HepG2 (cell line): ENCODE measurements around the gene ARHGEF39. TPM values are rescaled to one million over a fixed set of nuclear protein-coding genes. Genes with fewer than 3 reads are reported as not detected.

Experiments
- ATF7-NPFF ChIP-seq: sonication (generic); formaldehyde crosslinking; IDR thresholded peaks from 2 replicates; pipeline ENCODE4 v1.8.1; 2023; ENCODE audit warnings: mild to moderate bottlenecking, low read depth, missing genetic modification reagents, moderate library complexity
- FLYWCH1 ChIP-seq: sonication (generic); formaldehyde crosslinking; IDR thresholded peaks from 2 replicates; pipeline ENCODE4 v1.8.1; 2023; ENCODE audit warnings: mild to moderate bottlenecking, missing genetic modification reagents
- FOSL1 ChIP-seq: sonication (generic); formaldehyde crosslinking; IDR thresholded peaks from 2 replicates; pipeline ENCODE4 v1.9.0; 2021; ENCODE audit warnings: missing genetic modification reagents, borderline replicate concordance
- KLF13 ChIP-seq: sonication (generic); formaldehyde crosslinking; IDR thresholded peaks from 2 replicates; pipeline ENCODE4 v1.4.0; 2020; ENCODE audit warnings: mild to moderate bottlenecking, missing genetic modification reagents
- MXD4 ChIP-seq: IDR thresholded peaks from 2 replicates; pipeline ENCODE4 v1.6.1; 2016; ENCODE audit warnings: mild to moderate bottlenecking, missing biosample characterization, missing genetic modification reagents
- NFKB2 ChIP-seq: sonication (generic); formaldehyde crosslinking; IDR thresholded peaks from 2 replicates; pipeline ENCODE4 v1.4.0; 2020; ENCODE audit warnings: missing genetic modification reagents, borderline replicate concordance
- PITX1 ChIP-seq: sonication (generic); formaldehyde crosslinking; IDR thresholded peaks from 2 replicates; pipeline ENCODE4 v1.5.1; 2020; ENCODE audit warnings: mild to moderate bottlenecking, missing genetic modification reagents
- RBM22 ChIP-seq: fragments of 200-400 bp; formaldehyde crosslinking; optimal IDR thresholded peaks from 2 replicates; pipeline ENCODE3; 2017; ENCODE audit warnings: mild to moderate bottlenecking, low read length, moderate library complexity
- SP140L ChIP-seq: sonication (generic); formaldehyde crosslinking; IDR thresholded peaks from 2 replicates; pipeline ENCODE4 v1.4.0; 2020; ENCODE audit warnings: missing genetic modification reagents, borderline replicate concordance
- TBL1XR1 ChIP-seq: fragments of 150-350 bp; IDR thresholded peaks from 2 replicates; pipeline ENCODE4 v1.6.1; 2014; ENCODE audit warnings: borderline replicate concordance, low read length; ENCODE audit not compliant: partially characterized antibody
- THAP11 ChIP-seq: IDR thresholded peaks from 2 replicates; pipeline ENCODE4 v1.6.1; 2016; ENCODE audit warnings: missing biosample characterization, missing genetic modification reagents
- WIZ ChIP-seq: sonication (generic); formaldehyde crosslinking; IDR thresholded peaks from 2 replicates; pipeline ENCODE4 v1.5.1; 2020; ENCODE audit warnings: mild to moderate bottlenecking, missing genetic modification reagents
- ZNF20 ChIP-seq: sonication (generic); formaldehyde crosslinking; IDR thresholded peaks from 2 replicates; pipeline ENCODE4 v1.4.0; 2020; ENCODE audit warnings: mild to moderate bottlenecking, moderate library complexity, missing genetic modification reagents
- ZNF230 ChIP-seq: sonication (generic); formaldehyde crosslinking; IDR thresholded peaks from 2 replicates; pipeline ENCODE4 v1.4.0; 2020; ENCODE audit warnings: mild to moderate bottlenecking, missing genetic modification reagents
- ZNF652 ChIP-seq: IDR thresholded peaks from 2 replicates; pipeline ENCODE4 v1.6.1; 2016; ENCODE audit warnings: low read depth, borderline replicate concordance
- ZNF720 ChIP-seq: sonication (generic); formaldehyde crosslinking; IDR thresholded peaks from 2 replicates; pipeline ENCODE4 v1.4.0; 2020; ENCODE audit warnings: missing genetic modification reagents
- ZNF724P ChIP-seq: sonication (generic); formaldehyde crosslinking; IDR thresholded peaks from 2 replicates; pipeline ENCODE4 v1.8.0; 2022; ENCODE audit warnings: missing genetic modification reagents, borderline replicate concordance
- polyA plus RNA-seq, 8 experiments: library from polyadenylated mRNA; depleted of rRNA in 3 of 8; stranded (reverse) in 7 of 8; unstranded in 1 of 8; fragments of >200 nt; fragmentation: Illumina TruSeq in 4 of 8; extraction: Trizol in 4 of 8; gene quantifications; 2 replicates each; pipeline versions ENCODE4 v1.2.1 to v1.2.3, GENCODE V29; 2011 to 2016; ENCODE audit warnings: low read depth in 4 of 8, missing spikeins in 1 of 8, mixed read lengths in 1 of 8; ENCODE audit not compliant: insufficient read depth in 1 of 8
- total RNA-seq, 5 experiments: library from RNA; depleted of rRNA; stranded (reverse); fragments of >200 nt; fragmentation: Illumina TruSeq; extraction: Trizol; gene quantifications; 2 replicates each; pipeline ENCODE4 v1.2.3, GENCODE V29; 2016; ENCODE audit warnings: low read depth in 1 of 5
- TF ChIP-seq, protein P1 (sequence below): sonication (generic); formaldehyde crosslinking; IDR thresholded peaks from 2 replicates; pipeline ENCODE4 v1.4.0; 2020; ENCODE audit warnings: missing genetic modification reagents, borderline replicate concordance
- TF ChIP-seq, protein P2 (sequence below): sonication (generic); formaldehyde crosslinking; IDR thresholded peaks from 2 replicates; pipeline ENCODE4 v1.8.1; 2023; ENCODE audit warnings: mild to moderate bottlenecking, missing genetic modification reagents
- TF ChIP-seq, protein P3 (sequence below): sonication (generic); formaldehyde crosslinking; IDR thresholded peaks from 2 replicates; pipeline ENCODE4 v1.5.0; 2020; ENCODE audit warnings: missing genetic modification reagents
- TF ChIP-seq, protein P4 (sequence below): sonication (generic); formaldehyde crosslinking; IDR thresholded peaks from 2 replicates; pipeline ENCODE4 v1.5.0; 2020; ENCODE audit warnings: mild to moderate bottlenecking, missing genetic modification reagents, borderline replicate concordance

The ARHGEF39 gene
- total and polyA plus RNA-seq, 2 of the 13 experiments (the other 11 are each of a cell fraction or from before 2014, with no cell fraction given) = 11.2 to 12.3 TPM

DNA sequence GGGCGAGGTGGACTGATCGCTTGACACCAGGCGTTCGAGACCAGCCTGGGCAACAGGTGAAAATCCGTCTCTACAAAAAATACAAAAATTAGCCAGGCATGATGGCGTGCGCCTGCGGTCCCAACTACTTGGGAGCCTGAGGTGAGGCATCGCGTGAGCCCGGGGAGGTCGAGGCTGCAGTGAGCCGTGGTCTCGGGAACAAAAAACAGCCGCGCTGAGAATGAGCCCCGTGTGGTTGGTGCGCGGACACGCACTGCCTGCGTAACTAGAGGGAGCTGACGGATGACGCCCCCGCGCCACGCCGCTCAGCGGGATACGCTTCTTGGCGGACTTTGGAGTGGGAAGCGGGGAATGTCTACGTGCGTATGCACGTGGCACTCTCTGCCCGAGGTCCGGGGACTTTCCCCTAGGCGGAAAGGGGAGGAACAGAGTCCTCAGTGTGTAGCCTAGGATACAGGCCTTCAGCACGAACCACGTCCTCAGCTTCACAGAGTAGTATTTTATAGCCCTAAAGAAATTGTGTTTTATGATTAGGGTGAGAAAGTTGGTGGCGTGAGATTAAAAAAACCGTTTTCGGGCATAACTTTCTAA is 7.4 kb downstream of the ARHGEF39 start, which contains the start of gene RMRP (continued):
- TF ChIP-seq, protein P1, sequence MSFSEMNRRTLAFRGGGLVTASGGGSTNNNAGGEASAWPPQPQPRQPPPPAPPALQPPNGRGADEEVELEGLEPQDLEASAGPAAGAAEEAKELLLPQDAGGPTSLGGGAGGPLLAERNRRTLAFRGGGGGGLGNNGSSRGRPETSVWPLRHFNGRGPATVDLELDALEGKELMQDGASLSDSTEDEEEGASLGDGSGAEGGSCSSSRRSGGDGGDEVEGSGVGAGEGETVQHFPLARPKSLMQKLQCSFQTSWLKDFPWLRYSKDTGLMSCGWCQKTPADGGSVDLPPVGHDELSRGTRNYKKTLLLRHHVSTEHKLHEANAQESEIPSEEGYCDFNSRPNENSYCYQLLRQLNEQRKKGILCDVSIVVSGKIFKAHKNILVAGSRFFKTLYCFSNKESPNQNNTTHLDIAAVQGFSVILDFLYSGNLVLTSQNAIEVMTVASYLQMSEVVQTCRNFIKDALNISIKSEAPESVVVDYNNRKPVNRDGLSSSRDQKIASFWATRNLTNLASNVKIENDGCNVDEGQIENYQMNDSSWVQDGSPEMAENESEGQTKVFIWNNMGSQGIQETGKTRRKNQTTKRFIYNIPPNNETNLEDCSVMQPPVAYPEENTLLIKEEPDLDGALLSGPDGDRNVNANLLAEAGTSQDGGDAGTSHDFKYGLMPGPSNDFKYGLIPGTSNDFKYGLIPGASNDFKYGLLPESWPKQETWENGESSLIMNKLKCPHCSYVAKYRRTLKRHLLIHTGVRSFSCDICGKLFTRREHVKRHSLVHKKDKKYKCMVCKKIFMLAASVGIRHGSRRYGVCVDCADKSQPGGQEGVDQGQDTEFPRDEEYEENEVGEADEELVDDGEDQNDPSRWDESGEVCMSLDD (CRISPR knock-in tag) = peak; percentile 80; the same call in 1 of the 2 replicates
- TF ChIP-seq, protein P2, sequence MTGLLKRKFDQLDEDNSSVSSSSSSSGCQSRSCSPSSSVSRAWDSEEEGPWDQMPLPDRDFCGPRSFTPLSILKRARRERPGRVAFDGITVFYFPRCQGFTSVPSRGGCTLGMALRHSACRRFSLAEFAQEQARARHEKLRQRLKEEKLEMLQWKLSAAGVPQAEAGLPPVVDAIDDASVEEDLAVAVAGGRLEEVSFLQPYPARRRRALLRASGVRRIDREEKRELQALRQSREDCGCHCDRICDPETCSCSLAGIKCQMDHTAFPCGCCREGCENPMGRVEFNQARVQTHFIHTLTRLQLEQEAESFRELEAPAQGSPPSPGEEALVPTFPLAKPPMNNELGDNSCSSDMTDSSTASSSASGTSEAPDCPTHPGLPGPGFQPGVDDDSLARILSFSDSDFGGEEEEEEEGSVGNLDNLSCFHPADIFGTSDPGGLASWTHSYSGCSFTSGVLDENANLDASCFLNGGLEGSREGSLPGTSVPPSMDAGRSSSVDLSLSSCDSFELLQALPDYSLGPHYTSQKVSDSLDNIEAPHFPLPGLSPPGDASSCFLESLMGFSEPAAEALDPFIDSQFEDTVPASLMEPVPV (CRISPR knock-in tag) = peak; percentile 96
- peak; percentile 66 for TF ChIP-seq RBM22
- TF ChIP-seq NFKB2 (CRISPR knock-in tag) = peak; percentile 96
- TF ChIP-seq ZNF724P (CRISPR knock-in tag) = peak; percentile 92
- 0 out of 2 replicates have a peak, but pooled peaks have one; percentile 77 for TF ChIP-seq KLF13
- peak; percentile 53; the same call in 1 of the 2 replicates for TF ChIP-seq ZNF652 (CRISPR knock-in tag)
- peak; percentile 90 for TF ChIP-seq MXD4 (CRISPR knock-in tag)
- peak; percentile 68; the same call in 1 of the 2 replicates for TF ChIP-seq SP140L
- no peak for TF ChIP-seq FLYWCH1 (CRISPR knock-in tag)
- TF ChIP-seq ATF7-NPFF (CRISPR knock-in tag) = peak; percentile 98
- TF ChIP-seq TBL1XR1 = no peak
- TF ChIP-seq ZNF720 (CRISPR knock-in tag) = no peak
- TF ChIP-seq, protein P3, sequence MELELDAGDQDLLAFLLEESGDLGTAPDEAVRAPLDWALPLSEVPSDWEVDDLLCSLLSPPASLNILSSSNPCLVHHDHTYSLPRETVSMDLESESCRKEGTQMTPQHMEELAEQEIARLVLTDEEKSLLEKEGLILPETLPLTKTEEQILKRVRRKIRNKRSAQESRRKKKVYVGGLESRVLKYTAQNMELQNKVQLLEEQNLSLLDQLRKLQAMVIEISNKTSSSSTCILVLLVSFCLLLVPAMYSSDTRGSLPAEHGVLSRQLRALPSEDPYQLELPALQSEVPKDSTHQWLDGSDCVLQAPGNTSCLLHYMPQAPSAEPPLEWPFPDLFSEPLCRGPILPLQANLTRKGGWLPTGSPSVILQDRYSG (CRISPR knock-in tag) = peak; percentile 90; the same call in 1 of the 2 replicates
- TF ChIP-seq ZNF230 (CRISPR knock-in tag) = peak; percentile 88
- peak; percentile 86 for TF ChIP-seq PITX1 (CRISPR knock-in tag)
- peak; percentile 35; the same call in 1 of the 2 replicates for TF ChIP-seq FOSL1 (CRISPR knock-in tag)
- peak; percentile 91 for TF ChIP-seq THAP11 (CRISPR knock-in tag)
- no peak for TF ChIP-seq ZNF20
- TF ChIP-seq WIZ (CRISPR knock-in tag) = peak; percentile 51; the same call in 1 of the 2 replicates
- TF ChIP-seq, protein P4, sequence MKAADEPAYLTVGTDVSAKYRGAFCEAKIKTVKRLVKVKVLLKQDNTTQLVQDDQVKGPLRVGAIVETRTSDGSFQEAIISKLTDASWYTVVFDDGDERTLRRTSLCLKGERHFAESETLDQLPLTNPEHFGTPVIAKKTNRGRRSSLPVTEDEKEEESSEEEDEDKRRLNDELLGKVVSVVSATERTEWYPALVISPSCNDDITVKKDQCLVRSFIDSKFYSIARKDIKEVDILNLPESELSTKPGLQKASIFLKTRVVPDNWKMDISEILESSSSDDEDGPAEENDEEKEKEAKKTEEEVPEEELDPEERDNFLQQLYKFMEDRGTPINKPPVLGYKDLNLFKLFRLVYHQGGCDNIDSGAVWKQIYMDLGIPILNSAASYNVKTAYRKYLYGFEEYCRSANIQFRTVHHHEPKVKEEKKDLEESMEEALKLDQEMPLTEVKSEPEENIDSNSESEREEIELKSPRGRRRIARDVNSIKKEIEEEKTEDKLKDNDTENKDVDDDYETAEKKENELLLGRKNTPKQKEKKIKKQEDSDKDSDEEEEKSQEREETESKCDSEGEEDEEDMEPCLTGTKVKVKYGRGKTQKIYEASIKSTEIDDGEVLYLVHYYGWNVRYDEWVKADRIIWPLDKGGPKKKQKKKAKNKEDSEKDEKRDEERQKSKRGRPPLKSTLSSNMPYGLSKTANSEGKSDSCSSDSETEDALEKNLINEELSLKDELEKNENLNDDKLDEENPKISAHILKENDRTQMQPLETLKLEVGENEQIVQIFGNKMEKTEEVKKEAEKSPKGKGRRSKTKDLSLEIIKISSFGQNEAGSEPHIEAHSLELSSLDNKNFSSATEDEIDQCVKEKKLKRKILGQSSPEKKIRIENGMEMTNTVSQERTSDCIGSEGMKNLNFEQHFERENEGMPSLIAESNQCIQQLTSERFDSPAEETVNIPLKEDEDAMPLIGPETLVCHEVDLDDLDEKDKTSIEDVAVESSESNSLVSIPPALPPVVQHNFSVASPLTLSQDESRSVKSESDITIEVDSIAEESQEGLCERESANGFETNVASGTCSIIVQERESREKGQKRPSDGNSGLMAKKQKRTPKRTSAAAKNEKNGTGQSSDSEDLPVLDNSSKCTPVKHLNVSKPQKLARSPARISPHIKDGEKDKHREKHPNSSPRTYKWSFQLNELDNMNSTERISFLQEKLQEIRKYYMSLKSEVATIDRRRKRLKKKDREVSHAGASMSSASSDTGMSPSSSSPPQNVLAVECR (CRISPR knock-in tag) = peak; percentile 86; the same call in 1 of the 2 replicates
